ENCODE results near the gene NFATC2.

Gene NFATC2

GRCh38 chr20:51372176-51372803, 170.2 kb downstream of the NFATC2 start:
- DNase-seq: peak; percentile 70

GRCh38 chr20:51371720-51372119, 170.8 kb downstream of the NFATC2 start:
- no peak for DNase-seq

GRCh38 chr20:51369503-51369902, 173.0 kb downstream of the NFATC2 start:
- no peak for DNase-seq

GRCh38 chr20:51368461-51369211, 173.9 kb downstream of the NFATC2 start:
- DNase-seq: no peak

GRCh38 chr20:51366155-51366886, 176.2 kb downstream of the NFATC2 start:
- no peak for DNase-seq

- no peak for DNase-seq
Measured at GRCh38 chr20:51365670-51366069, 176.8 kb downstream of the NFATC2 start.

GRCh38 chr20:51363813-51364212, 178.7 kb downstream of the NFATC2 start:
- no peak for DNase-seq

- DNase-seq: no peak
Measured at GRCh38 chr20:51363378-51363777, 179.1 kb downstream of the NFATC2 start.

- no peak for DNase-seq
Measured at GRCh38 chr20:51362254-51362653, 180.3 kb downstream of the NFATC2 start.

- no peak for DNase-seq
Measured at GRCh38 chr20:51361258-51361657, 181.3 kb downstream of the NFATC2 start.

GRCh38 chr20:51360451-51361201, 181.9 kb downstream of the NFATC2 start:
- DNase-seq: no peak

- DNase-seq: no peak
Measured at GRCh38 chr20:51359947-51360346, 182.6 kb downstream of the NFATC2 start.

- DNase-seq: no peak
Measured at GRCh38 chr20:51359401-51359800, 183.1 kb downstream of the NFATC2 start.

GRCh38 chr20:51358032-51358724, 184.3 kb downstream of the NFATC2 start:
- no peak for DNase-seq

GRCh38 chr20:51357543-51357942, 185.0 kb downstream of the NFATC2 start:
- DNase-seq: no peak

GRCh38 chr20:51356871-51357270, 185.6 kb downstream of the NFATC2 start:
- DNase-seq: no peak

- peak; percentile 66 for DNase-seq
Measured at GRCh38 chr20:51354769-51355319, 187.7 kb downstream of the NFATC2 start.

- no peak for DNase-seq
Measured at GRCh38 chr20:51354191-51354768, 188.2 kb downstream of the NFATC2 start.

- DNase-seq: no peak
Measured at GRCh38 chr20:51353491-51353890, 189.0 kb downstream of the NFATC2 start.

- DNase-seq: no peak
Measured at GRCh38 chr20:51352791-51353190, 189.7 kb downstream of the NFATC2 start.

GRCh38 chr20:51350941-51351631, 191.4 kb downstream of the NFATC2 start:
- no peak for DNase-seq
